Spleen (tissue), 11 donors: ENCODE data around the gene NLK. TPM values are rescaled to one million over a fixed set of nuclear protein-coding genes. Genes with fewer than 3 reads are reported as not detected.

Source experiments
- DNase-seq: peaks from one replicate; pipeline ENCODE4 v3.0.0-alpha.2; 2020
- H3K27ac ChIP-seq, 8 donors: fragments of 200-600 bp; sonication (generic) in 7 of 8; 1 replicate in 4 of 8; 2 replicates in 4 of 8; pipeline versions ENCODE4 v1.5.0 to v1.8.0; 2016 to 2021; ENCODE audit warnings: inconsistent platforms in 4 of 8, mild to moderate bottlenecking in 4 of 8, moderate library complexity in 1 of 8
- H3K27me3 ChIP-seq, 7 donors: fragments of 200-600 bp; sonication (generic) in 6 of 7; replicated peaks in 1 of 7; 1 replicate in 4 of 7; 2 replicates in 3 of 7; pipeline versions ENCODE4 v1.5.0 to v1.8.0; 2016 to 2021; ENCODE audit warnings: inconsistent platforms in 3 of 7, mild to moderate bottlenecking in 1 of 7
- H3K36me3 ChIP-seq, 6 donors: fragments of 200-600 bp; sonication (generic) in 5 of 6; 1 replicate in 4 of 6; 2 replicates in 2 of 6; pipeline versions ENCODE4 v1.5.0 to v1.8.0; 2016 to 2021; ENCODE audit warnings: inconsistent platforms in 2 of 6
- H3K4me1 ChIP-seq, 6 donors: fragments of 200-600 bp; sonication (generic) in 5 of 6; 1 replicate in 3 of 6; 2 replicates in 3 of 6; pipeline versions ENCODE4 v1.5.0 to v1.8.0; 2016 to 2021; ENCODE audit warnings: inconsistent platforms in 3 of 6
- H3K4me3 ChIP-seq, 8 donors: fragments of 200-600 bp; sonication (generic) in 7 of 8; 1 replicate in 4 of 8; 2 replicates in 4 of 8; pipeline versions ENCODE4 v1.5.0 to v1.8.0; 2016 to 2021; ENCODE audit warnings: inconsistent platforms in 4 of 8, mild to moderate bottlenecking in 4 of 8, moderate library complexity in 2 of 8
- H3K9me3 ChIP-seq, 8 donors: fragments of 200-600 bp; sonication (generic) in 7 of 8; 1 replicate in 4 of 8; 2 replicates in 4 of 8; pipeline versions ENCODE4 v1.5.0 to v1.8.0; 2016 to 2021; ENCODE audit warnings: inconsistent platforms in 4 of 8
- POLR2A ChIP-seq, 3 donors: fragments of 450-650 bp; IDR thresholded peaks; one replicate each; pipeline ENCODE4 v1.5.1; 2017; ENCODE audit warnings: antibody characterized with exemption in 3 of 3, mild to moderate bottlenecking in 1 of 3
- POLR2AphosphoS5 ChIP-seq, 3 donors: sonication (generic); formaldehyde crosslinking; IDR thresholded peaks; one replicate each; pipeline ENCODE4 v1.5.1; 2017; ENCODE audit warnings: antibody characterized with exemption in 3 of 3
- WGBS, 5 donors: extraction: QIAGEN DNeasy Blood & Tissue Kit in 3 of 5; methylation state at CpG; one replicate each; pipeline versions ENCODE4 v1.1.5 to v1.1.7; 2013 to 2018; 5-methylcytosine and 5-hydroxymethylcytosine counted together
- intact Hi-C: fragments of 100-400 bp; cut with DNase I; formaldehyde crosslinking; loops from one replicate; pipeline ENCODE4 v1.15.0; 2023; ENCODE audit warnings: low total_unique reads
- polyA plus RNA-seq, 3 donors: library from polyadenylated mRNA; stranded (reverse); fragments of 200-250 nt; gene quantifications; one replicate each; pipeline ENCODE4 v1.2.1, GENCODE V29; 2013
- total RNA-seq, 7 donors: library from RNA; depleted of rRNA in 3 of 7; stranded (reverse); fragments of >200 nt in 3 of 7; fragmentation: NEBNext Ultra II Directional in 4 of 7; extraction: Animal tissue kit (Norgen Biotek cat#: 25700) in 4 of 7; gene quantifications; one replicate each; pipeline versions ENCODE4 v1.1.0 to v1.2.1, GENCODE V29; 2016 to 2021
- TF ChIP-seq, protein P1 (sequence below), 11 experiments: fragments of 200-600 bp in 7 of 11; fragments of 450-650 bp in 4 of 11; sonication (generic) in 4 of 11; IDR thresholded peaks in 8 of 11; conservative IDR thresholded peaks in 3 of 11; 1 replicate in 7 of 11; 2 replicates in 4 of 11; pipeline versions ENCODE4 v1.4.0 to v1.8.0; 2016 to 2021; ENCODE audit warnings: antibody characterized with exemption in 11 of 11, inconsistent platforms in 4 of 11, mild to moderate bottlenecking in 1 of 11
- donor health status: healthy with polysubstance abuse.
- donor health status: DM: no; HTN: no; CAD: no; lungs with moderate emphysema.
- donor health status: DM: no; HTN: no; CAD: no.
- donor health status: Bipolar disorder and iron deficiency.
- donor health status: healthy.
- donor health status: DM: no; HTN: no; CAD: no.
- donor health status: DM: yes; HTN: yes; CAD: no.

NLK gene
- total and polyA plus RNA-seq, 10 donors: 12.6 to 49.4 (median 34.3) TPM

DNA sequence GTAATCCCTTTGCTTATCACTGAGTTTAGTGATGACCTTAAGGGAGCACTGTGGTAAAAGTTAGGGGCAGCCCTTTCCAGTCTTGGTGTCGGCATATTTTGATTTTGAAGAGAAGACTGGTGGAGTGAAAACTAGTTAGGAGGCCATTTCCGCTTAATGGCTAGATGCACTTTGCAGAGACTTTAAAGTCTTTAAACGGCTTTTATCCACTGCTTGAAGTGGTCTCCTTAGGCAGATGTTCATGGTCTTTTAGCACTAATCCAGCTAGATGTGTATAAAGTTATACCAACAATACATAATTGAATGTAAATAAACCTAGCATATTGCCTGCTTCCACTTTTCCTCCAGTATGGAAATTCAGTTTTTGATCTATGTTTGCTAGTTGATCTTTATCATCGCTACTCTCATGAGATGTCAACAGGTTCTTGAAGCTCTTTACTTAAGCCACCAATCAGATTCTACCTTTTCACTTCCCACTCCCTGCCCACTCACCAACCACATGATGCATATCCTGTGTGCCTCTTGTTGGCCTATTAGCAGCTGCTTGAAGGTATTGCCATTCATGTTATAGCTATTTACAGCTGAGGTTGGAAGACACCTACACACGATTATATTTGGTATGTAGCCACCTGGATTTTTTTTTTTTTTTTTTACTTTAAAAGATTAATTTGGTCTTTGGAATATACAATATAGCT, 132.0 kb downstream of the NLK start:
- no peak for DNase-seq
- 49 to 54% (median 51%) methylated on average over 5 of the region's 5 CpGs for WGBS, 5 donors
- Histone ChIP-seq H3K36me3 (peaks cover 0 to 79% (median 8%) of the 10 kb centered on the region in 6 donors), H3K27me3 (no peaks in the 10 kb centered on the region), H3K4me1 (peaks cover 0 to 21% (median 9%) of the 10 kb centered on the region in 6 donors), H3K27ac (no peak overlapping the region), H3K9me3 (no peaks in the 10 kb centered on the region), H3K4me3 (no peak overlapping the region)
- TF ChIP-seq POLR2AphosphoS5 (IDR thresholded peaks at IDR 0.05) (no peak), POLR2A (IDR thresholded peaks at IDR 0.05) (no peak)
- TF ChIP-seq, protein P1, sequence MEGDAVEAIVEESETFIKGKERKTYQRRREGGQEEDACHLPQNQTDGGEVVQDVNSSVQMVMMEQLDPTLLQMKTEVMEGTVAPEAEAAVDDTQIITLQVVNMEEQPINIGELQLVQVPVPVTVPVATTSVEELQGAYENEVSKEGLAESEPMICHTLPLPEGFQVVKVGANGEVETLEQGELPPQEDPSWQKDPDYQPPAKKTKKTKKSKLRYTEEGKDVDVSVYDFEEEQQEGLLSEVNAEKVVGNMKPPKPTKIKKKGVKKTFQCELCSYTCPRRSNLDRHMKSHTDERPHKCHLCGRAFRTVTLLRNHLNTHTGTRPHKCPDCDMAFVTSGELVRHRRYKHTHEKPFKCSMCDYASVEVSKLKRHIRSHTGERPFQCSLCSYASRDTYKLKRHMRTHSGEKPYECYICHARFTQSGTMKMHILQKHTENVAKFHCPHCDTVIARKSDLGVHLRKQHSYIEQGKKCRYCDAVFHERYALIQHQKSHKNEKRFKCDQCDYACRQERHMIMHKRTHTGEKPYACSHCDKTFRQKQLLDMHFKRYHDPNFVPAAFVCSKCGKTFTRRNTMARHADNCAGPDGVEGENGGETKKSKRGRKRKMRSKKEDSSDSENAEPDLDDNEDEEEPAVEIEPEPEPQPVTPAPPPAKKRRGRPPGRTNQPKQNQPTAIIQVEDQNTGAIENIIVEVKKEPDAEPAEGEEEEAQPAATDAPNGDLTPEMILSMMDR (IDR thresholded peaks at IDR 0.05 in 8 of 11, conservative IDR thresholded peaks at IDR 0.05 in 3 of 11): no peak
- intact Hi-C loops: no loop called here

DNA sequence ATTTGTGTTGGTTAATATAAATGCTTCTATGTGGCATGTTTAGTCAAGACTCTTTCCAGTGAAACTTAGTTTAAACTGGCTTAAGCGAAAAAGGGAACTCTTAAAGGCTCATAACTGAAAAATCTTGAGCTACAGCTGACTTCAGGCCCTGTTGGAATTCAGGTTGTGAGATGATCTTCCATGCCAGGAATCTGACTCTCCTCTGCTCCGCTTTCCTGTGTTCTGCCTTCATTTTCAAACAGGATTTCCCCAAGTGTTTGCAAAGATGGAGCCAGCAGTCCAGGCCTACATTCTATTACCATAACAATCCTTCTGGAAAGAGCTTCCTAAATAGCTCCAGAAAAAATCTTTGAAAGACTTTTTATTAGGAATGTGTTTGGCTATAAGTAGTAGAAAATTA, 134.9 kb downstream of the NLK start:
- no peak for DNase-seq
- intact Hi-C loops: no loop called here
- Histone ChIP-seq H3K27ac (no peak overlapping the region), H3K36me3 (peaks cover 0 to 79% (median 5%) of the 10 kb centered on the region in 6 donors), H3K4me1 (peaks cover 0 to 21% (median 9%) of the 10 kb centered on the region in 6 donors), H3K27me3 (no peaks in the 10 kb centered on the region), H3K4me3 (no peak overlapping the region), H3K9me3 (no peaks in the 10 kb centered on the region)
- TF ChIP-seq POLR2AphosphoS5 (IDR thresholded peaks at IDR 0.05): no peak
- TF ChIP-seq, protein P1 (IDR thresholded peaks at IDR 0.05 in 8 of 11, conservative IDR thresholded peaks at IDR 0.05 in 3 of 11): no peak
- TF ChIP-seq POLR2A (IDR thresholded peaks at IDR 0.05): no peak
- 87 to 95% (median 93%) methylated on average over 2 of the region's 2 CpGs for WGBS, 5 donors

DNA sequence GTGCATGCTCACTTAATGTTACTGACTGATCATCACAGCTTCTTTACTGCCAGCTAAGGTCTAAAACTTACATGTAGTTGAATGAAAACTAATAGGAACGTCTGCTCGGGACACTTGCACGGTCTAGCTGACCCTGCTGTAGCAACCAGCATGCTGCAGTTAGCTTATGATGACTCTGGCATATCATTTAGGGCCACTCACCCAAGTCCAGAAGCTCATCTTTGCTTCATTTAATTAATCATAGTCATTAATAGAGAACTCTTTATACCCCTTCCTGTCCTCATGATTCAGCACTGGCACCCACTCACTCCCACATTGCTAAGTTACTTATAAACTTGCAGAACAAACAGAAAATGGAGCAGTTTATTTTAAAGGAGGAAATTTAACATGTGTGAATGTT, 136.3 kb downstream of the NLK start:
- TF ChIP-seq POLR2AphosphoS5 (IDR thresholded peaks at IDR 0.05) (no peak), POLR2A (IDR thresholded peaks at IDR 0.05) (no peak)
- TF ChIP-seq, protein P1 (IDR thresholded peaks at IDR 0.05 in 8 of 11, conservative IDR thresholded peaks at IDR 0.05 in 3 of 11): no peak
- H3K27me3 ChIP-seq: no peaks in the 10 kb centered on the region
- H3K4me1 ChIP-seq: peaks cover 0 to 9% (median 5%) of the 10 kb centered on the region in 6 donors
- DNase-seq: no peak
- H3K36me3 ChIP-seq: peaks cover 0 to 80% (median 0%) of the 10 kb centered on the region in 6 donors
- intact Hi-C loops: no loop called here
- WGBS, 5 donors: 90 to 95% (median 91%) methylated on average over 3 of the region's 3 CpGs
- H3K9me3 ChIP-seq: no peaks in the 10 kb centered on the region
- no peak overlapping the region for H3K4me3 ChIP-seq
- no peak overlapping the region for H3K27ac ChIP-seq

DNA sequence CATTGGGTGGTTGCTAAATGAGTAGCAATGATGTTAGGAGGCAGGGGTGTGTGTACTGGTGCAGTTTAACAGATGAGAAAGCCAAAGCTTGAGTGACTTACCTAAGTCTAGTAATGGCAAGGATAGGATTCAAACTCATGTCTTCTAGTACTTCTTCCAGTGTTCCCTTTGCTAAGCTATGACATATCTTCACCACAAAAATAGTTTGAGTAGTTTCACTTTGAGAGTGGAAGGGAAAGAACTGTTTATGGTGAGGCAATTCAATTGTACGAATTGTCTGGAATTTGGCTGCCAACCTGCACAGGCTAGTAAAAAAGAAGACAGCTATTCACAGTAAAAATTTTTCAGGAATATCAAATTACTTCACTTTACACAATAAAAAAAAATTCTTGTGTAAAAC, 138.0 kb downstream of the NLK start:
- Histone ChIP-seq H3K27me3 (no peaks in the 10 kb centered on the region), H3K4me3 (no peak overlapping the region), H3K9me3 (no peaks in the 10 kb centered on the region), H3K36me3 (peaks cover 0 to 80% (median 2%) of the 10 kb centered on the region in 6 donors), H3K27ac (no peak overlapping the region), H3K4me1 (no peaks in the 10 kb centered on the region)
- DNase-seq: no peak
- TF ChIP-seq, protein P1 (IDR thresholded peaks at IDR 0.05 in 8 of 11, conservative IDR thresholded peaks at IDR 0.05 in 3 of 11): no peak
- TF ChIP-seq POLR2AphosphoS5 (IDR thresholded peaks at IDR 0.05) (no peak), POLR2A (IDR thresholded peaks at IDR 0.05) (no peak)
- intact Hi-C loops: no loop called here
- 39 to 69% (median 65%) methylated on average over 1 of the region's 1 CpG for WGBS, 5 donors
